ENCODE data around the gene CIITA.

Gene CIITA

GRCh38 chr16:10979717-10980601, 103.0 kb downstream of the CIITA start:
- DNase-seq (ENCODE audit: low read depth, low spot score) = peak; percentile 46

GRCh38 chr16:10980813-10981212, 103.8 kb downstream of the CIITA start:
- no peak for DNase-seq (ENCODE audit: low read depth, low spot score)

GRCh38 chr16:10981697-10982216, 104.8 kb downstream of the CIITA start:
- no peak for DNase-seq (ENCODE audit: low read depth, low spot score)

GRCh38 chr16:10982465-10983150, 105.6 kb downstream of the CIITA start:
- no peak for DNase-seq (ENCODE audit: low read depth, low spot score)

GRCh38 chr16:10983159-10983558, 106.2 kb downstream of the CIITA start:
- no peak for DNase-seq (ENCODE audit: low read depth, low spot score)

- peak; percentile 21 for DNase-seq (ENCODE audit: low read depth, low spot score)
Measured at GRCh38 chr16:10984509-10984908, 107.5 kb downstream of the CIITA start.
